HG02588 (cell line): ENCODE data around the gene RIPOR3.
"Not testable (repeated sequence)": the region's sequence is repeated elsewhere in the genome, so short reads cannot be mapped to it uniquely, and the experiment has no call there.

Experiments used
- ATAC-seq: cut with Tn5 transposase; IDR thresholded peaks from one replicate; pipeline ENCODE4 v1.9.1; 2021; ENCODE audit warnings: mild to moderate bottlenecking, moderate library complexity; ENCODE audit not compliant: unreplicated experiment

The RIPOR3 gene

DNA sequence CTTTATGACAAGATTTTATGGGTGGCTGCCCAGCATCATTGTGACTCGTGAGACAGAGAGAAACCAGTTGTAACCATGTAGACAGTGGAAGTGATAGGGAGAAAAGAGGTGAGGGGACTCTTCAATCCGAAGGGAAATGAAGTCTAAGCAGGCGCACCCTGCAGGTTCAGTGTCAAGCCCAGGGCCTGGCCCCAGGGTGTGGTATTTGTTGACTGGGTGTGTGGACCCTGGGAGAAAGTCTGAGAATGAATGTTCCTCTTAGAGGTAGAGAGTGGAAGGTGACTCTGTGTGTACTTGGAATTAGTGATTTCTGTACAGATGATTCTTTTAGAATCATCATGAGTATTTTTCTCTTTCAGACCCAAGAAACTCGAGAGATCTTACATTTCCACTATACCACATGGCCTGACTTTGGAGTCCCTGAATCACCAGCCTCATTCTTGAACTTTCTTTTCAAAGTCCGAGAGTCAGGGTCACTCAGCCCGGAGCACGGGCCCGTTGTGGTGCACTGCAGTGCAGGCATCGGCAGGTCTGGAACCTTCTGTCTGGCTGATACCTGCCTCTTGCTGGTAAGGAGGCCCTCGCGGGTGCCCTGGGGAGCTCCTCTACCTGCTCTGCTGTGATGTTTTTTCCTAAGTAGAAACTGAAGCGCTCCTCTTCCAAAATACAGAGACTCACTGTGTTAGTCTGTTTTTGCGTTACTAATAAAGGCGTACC lies 113.1 kb downstream of the RIPOR3 start:
- no peak for ATAC-seq

DNA sequence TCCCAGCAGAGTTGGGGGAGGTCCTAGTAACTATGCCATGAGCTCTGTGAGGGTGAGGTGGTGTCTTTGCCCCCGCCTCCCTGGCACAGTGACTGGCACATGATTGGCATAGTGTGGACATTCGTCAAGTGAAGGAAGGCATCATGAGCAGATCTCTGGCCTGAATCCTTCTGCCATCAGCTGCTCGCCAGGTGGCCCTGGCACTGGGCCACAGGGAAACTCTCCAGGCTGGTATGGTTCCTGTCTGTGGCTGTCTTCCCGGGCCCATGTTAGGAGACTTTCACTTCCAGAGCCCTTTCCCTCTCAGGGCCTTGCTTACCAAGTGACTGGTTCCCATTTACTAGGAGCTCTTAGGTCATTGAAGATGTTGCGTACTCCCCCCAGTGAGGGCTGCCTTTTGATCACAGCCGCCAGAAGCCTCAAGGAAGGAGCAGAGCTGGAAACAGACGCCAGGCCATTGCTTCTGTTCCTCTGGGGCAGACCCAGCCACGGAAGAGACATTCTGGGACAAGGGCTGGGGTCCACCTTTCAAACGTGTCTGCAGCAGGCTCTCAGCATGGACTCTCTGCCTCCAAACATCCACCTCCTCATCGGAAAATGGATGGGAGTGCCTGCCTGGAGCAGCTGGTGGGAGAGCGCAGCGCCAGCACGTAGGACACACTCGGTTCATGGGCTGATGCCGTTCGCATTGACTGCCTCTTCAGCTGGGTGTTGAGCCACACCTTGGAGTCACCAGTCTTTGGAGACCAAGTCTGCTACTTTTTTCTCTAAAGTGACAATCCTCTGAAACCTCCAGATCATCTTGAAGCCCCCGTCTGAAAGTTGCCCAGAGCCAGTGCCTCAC lies 113.9 kb downstream of the RIPOR3 start:
- ATAC-seq = no peak

DNA sequence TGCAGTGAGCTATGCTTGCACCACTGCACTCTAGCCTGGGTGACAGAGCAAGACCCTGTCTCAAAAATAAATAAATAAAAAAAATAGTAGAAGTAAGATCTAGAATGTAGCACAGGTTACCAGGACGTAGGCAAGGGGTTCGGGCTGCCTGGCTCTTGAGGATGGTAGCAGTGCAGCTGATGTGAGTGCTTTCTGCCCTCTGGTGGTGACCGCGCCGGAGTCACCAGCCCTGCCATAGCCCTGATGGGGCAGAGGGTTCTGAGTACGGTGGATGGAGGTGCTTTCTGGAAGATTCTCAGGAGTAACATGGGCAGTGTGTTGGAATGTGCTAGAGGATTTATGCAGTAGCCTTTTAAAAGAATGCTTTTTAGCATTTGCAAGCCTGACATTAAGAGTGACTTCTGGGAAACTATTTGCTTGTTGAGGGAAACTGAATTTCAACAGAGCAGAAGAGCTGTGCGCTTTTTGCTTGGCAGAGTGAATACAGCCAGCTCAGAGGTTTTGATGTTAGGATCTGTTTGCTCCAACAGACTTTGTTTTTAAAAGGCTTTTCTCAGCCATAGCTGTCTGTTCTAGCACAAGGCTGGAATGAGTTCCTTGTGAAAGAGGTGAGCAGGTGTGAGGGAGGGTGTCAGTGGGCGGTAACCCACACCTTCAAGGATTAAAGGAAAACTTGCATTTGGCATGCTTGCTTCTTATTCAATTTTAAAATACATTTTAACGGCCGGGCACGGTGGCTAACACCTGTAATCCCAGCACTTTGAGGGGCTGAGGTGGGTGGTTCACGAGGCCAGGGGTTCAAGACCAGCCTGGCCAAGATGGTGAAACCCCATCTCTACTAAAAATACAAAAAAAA lies 115.2 kb downstream of the RIPOR3 start:
- ATAC-seq = no peak

DNA sequence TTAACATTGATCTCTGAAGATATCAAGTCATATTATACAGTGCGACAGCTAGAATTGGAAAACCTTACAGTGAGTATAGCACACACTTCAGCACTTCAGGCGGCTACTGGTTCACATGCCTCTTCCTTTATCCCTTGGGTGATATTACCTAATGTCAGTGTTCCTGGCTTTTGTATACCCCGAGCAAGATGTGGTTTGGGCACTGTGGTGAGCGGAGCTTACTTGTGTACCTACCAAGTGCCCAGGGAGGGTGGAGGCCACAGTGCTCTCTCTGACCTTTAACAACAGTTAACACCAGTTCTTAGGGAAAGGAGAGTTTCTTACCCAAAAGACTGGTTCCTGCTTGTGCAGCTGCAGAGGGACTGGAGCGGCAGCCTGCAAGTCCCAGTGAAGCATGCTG lies 116.8 kb downstream of the RIPOR3 start:
- ATAC-seq = no peak

DNA sequence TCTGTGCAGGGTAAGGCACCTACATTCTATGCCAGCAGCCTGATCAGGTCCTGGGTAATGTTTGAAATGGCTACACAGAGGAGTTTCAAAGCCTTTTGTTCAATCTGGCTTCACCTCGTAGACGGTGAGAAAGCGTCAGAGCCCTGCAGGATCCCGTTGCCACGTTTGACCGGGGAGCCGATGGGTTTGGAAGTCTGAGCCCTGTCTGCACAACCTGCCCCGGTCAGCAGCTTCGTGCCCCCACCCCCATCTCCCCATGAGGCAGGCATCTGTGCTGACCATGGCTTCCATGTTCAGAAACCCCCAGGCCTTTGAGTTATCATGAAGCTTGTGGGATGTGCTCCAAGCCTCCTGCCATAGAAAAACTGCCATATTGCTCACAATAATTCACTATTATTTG lies 117.2 kb downstream of the RIPOR3 start:
- no peak for ATAC-seq

DNA sequence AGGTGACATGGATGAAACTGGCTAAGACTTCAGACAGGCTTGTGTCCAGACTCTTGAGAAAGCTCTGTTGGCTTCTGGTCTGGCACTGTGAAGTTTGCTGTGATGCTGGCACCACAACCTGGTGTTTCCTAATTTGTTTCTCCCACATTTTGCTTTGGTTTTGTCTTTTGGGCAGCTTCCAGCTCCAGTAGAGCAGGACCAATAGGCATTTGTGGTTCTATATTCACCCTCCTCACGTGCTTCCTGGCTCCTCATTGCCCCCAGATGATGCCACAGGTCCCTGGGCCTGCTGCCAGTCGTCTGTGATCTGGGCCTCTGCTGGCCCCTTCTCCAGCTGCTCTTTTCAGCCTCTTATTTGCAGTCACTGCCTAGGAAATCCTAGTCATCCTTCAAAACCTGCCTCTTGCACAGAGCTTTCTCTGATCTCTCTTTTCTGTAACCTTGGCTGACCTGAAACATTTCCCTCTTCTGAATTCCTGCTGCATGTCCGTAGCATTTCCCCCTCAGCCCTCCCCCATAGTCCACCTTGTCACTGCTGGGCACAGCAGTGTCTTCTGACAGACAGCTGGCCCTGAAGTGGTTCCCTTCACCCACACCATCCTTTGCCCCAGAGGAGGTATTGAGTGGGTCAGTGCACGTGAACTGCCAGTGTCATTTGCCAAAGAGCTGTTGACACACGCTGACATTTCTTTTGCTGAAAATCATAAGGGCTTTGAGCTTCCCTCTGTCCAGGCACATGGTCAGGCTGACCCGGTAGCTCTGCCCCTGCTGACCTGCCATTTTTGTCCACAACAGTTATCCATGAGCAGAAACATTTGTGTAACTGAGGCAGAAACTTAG lies 118.2 kb downstream of the RIPOR3 start:
- ATAC-seq = no peak

DNA sequence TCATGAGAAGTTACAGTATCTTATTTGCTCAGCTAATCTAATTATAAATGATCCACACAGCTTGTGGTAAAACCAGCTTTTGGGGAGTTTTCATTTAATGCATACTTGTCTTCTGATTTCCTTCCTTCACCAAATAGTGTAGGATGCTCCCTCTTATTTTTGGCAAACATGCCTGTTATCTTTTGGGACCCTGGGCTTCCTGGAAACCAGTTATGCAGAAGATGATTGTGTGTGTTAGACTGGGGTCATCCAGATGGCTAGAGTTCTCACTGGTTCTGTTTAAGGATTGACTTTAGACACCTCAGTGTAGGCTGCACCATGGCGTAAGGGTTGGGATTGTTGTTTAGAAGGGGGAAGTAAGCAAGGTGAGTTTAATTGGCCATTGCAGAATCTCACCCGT lies 119.9 kb downstream of the RIPOR3 start:
- no peak for ATAC-seq

DNA sequence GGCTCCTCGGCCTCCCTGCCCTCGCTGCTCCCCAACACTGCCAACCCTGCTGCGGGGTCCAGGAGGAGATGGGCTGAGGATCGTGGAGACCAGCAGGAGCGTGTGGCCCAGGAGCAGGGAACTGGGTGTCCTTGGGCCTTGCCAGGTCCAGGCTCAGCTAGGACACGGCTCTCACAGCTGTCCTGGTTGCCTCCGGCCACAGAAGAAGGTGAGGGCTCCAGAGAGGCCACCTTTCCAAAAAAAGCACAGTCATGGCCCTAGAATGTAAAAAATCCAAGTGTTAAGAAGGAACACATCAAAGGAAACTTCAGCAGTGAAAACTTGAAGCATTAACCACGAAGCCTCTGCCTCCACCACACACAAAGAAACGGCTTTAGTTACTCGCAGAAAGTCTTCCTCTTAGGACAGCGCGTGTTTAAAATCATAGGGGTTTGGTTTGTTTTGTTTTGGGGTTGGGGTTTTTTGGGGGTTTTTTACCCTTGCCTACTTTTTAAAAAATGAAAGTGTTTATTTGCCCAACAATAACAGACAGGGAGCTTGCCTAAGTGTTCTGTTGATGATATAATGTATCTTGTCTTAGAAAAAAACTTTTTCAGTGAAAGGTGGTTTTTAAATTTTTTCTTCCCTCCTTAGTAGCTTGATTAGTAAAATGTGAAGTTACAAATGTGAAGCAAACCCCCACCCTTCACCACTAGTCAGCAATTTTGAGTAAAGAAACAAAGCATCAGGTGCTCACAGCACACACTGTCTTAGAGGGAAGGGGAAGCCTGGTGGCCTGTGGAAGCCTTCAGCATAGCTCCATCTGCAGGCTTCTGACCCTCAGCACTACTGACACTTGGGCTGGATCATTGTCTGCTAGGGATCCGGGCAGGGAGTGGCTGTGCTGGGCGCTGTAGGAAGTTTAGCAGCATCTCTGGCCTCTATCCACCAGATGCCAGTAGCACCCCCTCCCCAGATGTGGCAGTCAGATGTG lies 121.2 kb downstream of the RIPOR3 start:
- peak; percentile 75 for ATAC-seq

DNA sequence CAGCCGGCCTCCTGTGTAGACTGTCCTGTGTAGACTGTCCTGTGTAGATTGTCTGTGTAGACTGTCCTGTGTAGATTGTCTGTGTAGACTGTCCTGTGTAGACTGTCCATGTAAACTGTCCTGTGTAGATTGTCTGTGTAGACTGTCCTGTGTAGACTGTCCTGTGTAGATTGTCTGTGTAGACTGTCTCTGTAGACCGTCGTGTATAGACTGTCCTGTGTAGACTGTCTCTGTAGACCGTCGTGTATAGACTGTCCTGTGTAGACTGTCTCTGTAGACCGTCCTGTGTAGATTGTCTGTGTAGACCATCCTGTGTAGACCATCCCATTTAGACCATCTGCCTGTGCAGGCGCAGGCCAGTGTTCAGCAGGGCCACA lies 121.9 kb downstream of the RIPOR3 start:
- not testable (repeated sequence) for ATAC-seq

DNA sequence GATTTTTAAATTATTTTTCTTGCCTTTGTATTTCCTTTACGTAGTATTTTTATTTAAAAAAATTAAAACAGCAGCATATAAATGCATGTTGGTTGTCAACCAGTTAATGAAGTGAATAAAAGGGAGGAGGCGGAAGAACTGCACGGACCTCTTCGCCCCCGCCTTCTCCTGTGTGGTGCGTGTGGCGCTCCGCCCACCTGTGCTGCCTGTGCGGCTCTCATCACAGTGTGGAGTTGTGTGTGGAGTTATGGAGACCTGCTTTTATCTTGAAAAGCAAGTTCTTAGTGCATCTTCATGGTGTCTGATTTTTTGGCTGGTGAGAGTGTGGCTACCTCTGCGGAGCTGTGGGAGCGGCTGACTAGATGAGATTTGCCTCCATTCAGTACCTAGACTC lies 122.8 kb downstream of the RIPOR3 start:
- ATAC-seq = no peak

DNA sequence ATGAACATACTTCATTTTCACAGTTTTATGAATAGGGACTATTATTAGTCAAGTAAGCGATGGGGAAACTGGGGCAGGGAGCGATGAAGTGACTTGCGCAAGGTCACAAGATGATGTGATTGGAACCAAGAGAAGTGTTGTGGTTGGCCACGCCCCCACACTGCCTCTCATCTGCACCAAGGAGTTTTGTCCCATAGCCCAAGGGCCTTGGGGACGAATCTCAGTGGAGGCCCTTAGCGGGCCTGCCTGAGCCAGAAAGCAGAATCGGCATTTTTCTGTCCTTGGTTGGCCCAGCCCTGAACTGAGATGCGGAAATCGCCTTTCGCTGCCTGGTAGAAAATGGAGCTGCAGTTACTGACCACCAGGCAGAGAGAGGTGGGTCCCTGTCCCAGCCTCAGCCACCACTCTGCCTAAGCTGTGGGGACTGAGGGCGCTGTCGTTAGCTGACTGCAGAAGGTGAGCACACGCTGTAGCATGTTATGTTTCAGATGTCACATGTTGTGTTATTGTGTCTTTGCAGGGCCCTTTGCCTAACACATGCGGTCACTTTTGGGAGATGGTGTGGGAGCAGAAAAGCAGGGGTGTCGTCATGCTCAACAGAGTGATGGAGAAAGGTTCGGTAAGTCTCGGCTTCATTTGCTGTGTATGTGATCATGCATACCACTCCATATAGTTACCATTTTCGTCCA lies 123.3 kb downstream of the RIPOR3 start:
- no peak for ATAC-seq

DNA sequence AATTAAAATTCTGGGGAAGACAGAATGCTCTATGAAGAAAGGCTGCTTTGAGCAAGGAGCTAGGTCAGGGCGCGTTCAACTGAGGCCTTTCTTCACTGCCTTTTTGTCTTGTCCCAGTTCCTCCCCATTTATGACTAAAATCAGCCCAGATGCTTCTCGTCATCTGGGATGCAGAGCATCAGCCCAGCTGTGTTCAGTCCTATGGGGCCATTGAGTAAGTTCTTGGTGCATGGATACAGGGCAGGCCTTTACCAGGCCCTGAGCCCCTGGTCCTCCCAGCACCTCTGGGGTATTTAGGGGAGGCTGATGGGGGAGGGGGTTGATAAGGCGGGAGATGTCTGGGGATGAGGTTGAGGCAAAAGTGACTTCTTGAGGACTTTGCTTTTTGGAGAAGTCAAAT lies 125.5 kb downstream of the RIPOR3 start:
- ATAC-seq = no peak

DNA sequence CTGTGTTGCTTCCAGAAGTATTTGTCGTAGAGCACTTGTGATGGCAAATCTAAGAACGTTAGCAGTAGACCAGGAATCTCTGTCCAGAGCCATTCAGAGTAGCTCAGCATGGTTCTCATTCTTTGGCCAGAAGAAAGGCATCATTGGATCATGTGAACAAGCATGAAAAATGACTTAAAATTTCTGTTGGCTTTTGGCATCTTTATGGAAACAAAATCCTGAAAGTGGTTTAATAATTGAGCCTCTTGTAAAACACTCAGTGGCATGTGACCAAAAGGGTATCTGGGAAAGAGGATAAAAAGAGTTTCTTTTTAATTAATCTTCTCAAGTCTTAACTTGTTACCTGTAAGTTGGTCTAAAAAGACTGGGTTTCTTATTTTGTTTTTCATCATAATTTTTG lies 126.0 kb downstream of the RIPOR3 start:
- ATAC-seq = no peak

DNA sequence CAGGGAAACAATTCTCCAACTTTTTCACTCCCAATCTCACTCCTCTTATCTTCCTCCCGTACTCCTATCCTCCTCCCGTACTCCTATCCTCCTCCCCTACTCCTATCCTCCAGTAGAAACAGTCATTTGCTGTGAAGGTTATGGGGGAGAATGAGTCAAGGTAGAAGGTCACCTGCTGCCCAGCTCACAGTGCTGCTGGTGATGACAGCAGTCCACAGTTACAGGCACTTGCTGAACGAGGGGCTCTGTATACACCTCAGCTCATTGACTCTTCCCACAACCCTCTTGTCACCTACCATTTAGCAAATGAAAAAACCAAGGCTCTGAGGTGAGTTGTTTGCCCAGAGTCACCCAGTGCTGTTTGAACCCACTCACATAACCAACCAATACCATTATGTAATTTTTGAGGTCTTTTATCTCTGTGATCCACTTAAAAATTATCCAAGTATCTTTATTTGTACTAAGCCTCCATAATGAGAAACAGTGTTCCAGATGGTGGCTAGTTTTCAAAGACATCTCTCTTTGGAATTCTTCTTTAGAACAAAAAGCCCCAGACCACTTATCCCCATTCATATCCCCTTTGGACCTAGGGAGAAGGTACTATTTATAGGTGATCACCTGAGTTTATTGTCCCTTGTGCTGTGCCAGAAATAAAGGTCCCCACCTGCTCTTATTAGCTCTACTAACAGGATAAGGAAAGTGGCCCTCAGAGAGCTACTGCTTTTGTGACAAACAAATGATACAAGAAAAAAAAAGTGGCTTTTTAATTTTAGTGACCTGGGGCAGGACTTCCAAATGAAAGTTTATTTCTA lies 128.0 kb downstream of the RIPOR3 start:
- no peak for ATAC-seq

DNA sequence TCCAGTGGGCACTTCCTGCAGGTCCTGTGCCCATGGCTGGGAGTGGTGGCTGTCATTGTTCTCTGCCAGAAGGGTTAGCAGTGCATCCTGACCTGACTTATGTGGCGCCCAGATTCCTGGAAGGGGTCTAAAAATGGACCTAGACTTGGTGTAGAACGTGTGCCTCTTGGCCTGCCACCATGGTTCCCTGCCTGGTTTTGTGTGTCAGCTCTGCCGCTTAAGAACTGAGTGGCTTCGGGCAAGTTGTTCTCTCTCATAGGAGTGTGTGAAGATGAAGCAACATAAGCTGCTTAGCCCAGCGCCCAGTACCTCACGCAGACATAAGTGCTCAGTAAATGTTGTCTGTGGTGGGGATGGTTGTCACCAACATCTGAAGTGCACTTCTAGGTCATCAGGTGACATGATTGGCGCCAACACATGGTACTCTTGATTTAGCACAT lies 129.1 kb downstream of the RIPOR3 start:
- no peak for ATAC-seq

DNA sequence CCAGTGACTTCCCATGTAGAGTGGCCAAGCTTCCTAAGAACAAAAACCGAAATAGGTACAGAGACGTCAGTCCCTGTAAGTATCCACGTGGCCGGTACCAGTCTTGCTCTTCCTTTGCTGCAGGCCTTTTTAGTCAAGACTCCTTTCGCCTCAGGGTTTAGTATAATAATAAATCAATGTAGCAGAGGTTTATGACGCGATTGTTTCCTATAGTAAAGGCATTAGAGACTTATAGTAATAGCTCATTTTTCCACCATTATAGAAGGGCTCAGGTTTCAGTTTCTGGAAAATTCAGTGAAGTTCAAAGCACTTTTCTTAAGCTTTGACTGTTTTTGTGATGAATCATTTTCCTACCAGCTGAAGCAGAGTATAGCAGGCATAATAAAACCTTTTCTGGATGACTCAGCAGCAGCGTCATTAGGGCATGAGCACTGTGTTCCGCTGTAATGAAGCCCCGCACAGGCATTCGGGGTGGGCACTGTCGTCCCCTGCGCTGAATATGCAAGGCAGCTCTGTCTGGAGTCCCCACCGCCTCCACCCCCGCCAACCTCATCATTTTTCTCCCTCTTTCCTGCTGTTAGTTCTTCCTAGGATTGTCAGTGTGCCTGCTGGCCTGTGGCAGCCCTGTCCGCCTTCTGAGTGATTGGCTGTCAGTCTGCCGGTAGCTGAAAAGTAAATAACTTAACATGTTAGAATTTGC lies 129.8 kb downstream of the RIPOR3 start:
- ATAC-seq = no peak

DNA sequence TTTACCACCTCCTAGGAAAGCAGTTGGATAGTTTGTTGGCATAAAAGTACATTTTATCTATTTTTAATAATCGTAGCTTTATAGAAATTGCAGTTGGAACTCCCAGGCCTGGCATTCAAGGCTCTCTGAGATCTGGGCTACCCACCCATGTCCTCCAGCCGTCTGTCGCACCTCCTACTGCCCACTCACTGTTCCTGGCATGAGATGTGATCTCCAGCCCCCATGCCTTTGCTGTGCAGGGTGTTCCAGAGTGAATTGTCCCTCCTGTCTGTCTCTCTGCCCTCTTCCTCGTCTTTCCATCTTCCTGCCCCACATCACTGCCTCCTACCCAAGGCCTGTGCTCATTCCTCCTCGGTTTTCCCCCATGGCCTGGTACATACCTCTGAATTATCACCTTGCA lies 130.5 kb downstream of the RIPOR3 start:
- ATAC-seq = no peak
